Hematopoietic multipotent progenitor cell treated with erythropoietin and hydrocortisone succinate and interleukin-3 and kit ligand, for 6 days (in vitro differentiated cells): ENCODE results near the gene BHMT.
"Not testable (repeated sequence)": the region's sequence is repeated elsewhere in the genome, so short reads cannot be mapped to it uniquely, and the experiment has no call there.

Experiments
- DNase-seq: peaks from one replicate; pipeline ENCODE4 v3.0.0-alpha.2; 2015

The BHMT gene

GRCh38 chr5:79180449-79180848 lies 68.8 kb downstream of the BHMT start:
- not testable (repeated sequence) for DNase-seq

GRCh38 chr5:79181419-79182022 lies 69.9 kb downstream of the BHMT start:
- peak; percentile 6 for DNase-seq
